ENCODE measurements around the gene COL15A1.

- TF ChIP-seq, protein P1, sequence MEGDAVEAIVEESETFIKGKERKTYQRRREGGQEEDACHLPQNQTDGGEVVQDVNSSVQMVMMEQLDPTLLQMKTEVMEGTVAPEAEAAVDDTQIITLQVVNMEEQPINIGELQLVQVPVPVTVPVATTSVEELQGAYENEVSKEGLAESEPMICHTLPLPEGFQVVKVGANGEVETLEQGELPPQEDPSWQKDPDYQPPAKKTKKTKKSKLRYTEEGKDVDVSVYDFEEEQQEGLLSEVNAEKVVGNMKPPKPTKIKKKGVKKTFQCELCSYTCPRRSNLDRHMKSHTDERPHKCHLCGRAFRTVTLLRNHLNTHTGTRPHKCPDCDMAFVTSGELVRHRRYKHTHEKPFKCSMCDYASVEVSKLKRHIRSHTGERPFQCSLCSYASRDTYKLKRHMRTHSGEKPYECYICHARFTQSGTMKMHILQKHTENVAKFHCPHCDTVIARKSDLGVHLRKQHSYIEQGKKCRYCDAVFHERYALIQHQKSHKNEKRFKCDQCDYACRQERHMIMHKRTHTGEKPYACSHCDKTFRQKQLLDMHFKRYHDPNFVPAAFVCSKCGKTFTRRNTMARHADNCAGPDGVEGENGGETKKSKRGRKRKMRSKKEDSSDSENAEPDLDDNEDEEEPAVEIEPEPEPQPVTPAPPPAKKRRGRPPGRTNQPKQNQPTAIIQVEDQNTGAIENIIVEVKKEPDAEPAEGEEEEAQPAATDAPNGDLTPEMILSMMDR (IDR thresholded peaks at IDR 0.05), result no peak
- TF ChIP-seq POLR2A (IDR thresholded peaks at IDR 0.05), result no peak
Observed at GRCh38 chr9:98913044-98913443, 30.7 kb upstream of the COL15A1 start.
